ENCODE data around the gene SYTL2. TPM values are rescaled to one million over a fixed set of nuclear protein-coding genes. Genes with fewer than 3 reads are reported as not detected.
A peak's percentile ranks its signal among the peaks of the same experiment; 100 is the strongest.
"Not testable (repeated sequence)": the region's sequence is repeated elsewhere in the genome, so short reads cannot be mapped to it uniquely, and the experiment has no call there.

SYTL2 gene
- 1 to 10 TPM; 4.3 to 7.3 (median 6.3) TPM for total RNA-seq
- 5.1 TPM for polyA plus RNA-seq
- long read RNA-seq, donor 1, full-length matches to known transcripts, result 1 of 7 reads
- long read RNA-seq, donor 1, partial matches to known transcripts, result 3 of 7 reads
- long read RNA-seq, donor 1, other reads (novel, unspliced or antisense), result 3 of 7 reads
- long read RNA-seq, donor 2, partial matches to known transcripts, result 0 of 1 reads
- long read RNA-seq, donor 2, other reads (novel, unspliced or antisense), result 1 of 1 reads
- long read RNA-seq, donor 3, full-length matches to known transcripts, result 4 of 10 reads
- long read RNA-seq, donor 3, partial matches to known transcripts, result 4 of 10 reads
- long read RNA-seq, donor 3, other reads (novel, unspliced or antisense), result 2 of 10 reads
- long read RNA-seq, donor 4, partial matches to known transcripts, result 2 of 2 reads
- long read RNA-seq, donor 4, other reads (novel, unspliced or antisense), result 0 of 2 reads

DNA sequence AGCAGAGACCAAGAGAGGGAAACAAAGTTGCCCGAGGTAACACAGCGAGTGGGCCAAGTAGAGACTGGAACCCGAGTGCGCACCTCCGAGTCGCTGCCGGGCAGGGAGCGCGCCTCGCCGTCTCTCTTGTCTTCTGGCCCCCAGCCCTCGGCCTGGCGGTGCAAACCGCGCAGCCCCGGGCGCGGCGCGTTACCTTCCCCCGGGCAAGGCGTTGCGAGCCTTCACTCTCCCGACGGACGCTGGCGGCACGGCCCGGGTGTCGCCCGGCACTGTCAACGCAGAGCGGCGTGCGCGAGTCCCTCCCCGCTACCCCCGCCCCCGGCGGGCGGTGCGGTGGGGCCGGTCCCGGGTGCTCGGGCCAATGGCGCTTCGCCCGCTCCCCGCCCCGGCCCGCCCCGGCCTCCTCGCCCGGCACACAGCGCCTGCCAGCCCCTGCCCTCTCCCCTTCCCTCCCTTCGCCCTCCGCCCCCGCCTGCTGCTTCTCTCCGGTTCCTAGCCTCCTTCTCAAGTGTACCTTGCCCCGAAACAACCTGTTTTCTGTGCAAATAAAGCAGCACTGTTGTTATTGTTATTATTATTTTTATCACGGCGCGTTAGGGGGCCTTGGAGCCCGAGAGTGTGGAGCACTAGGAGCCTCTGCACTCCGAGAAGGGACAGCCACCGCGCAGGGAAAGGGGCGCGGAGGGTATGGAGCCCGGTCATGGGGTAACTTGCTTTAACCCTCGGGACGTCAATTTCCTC lies at the start of gene SYTL2:
SYTL2 (minus strand) TSS at position 271 of the 741 bp plus-strand sequence. CDS start 53,416 bp downstream, outside the sequence.
- ATAC-seq (peak; percentile 99 to 100), DNase-seq (peak; percentile 78 to 91 (median 90))
- under 1% methylated on average over 72 of the region's 72 CpGs for WGBS
- Histone ChIP-seq H3K4me3 (ENCODE audit: low read length) (peak within 1 kb of the TSS; percentile 55), H3K27ac (ENCODE audit: low read length) (no peak within 1 kb of the TSS), H3K9me3 (ENCODE audit: control insufficient read depth, low read length) (no peaks in the 10 kb centered on the region), H3K4me1 (ENCODE audit: control insufficient read depth, insufficient read depth, low read length) (no peaks in the 10 kb centered on the region), H3K27me3 (ENCODE audit: control insufficient read depth, insufficient read depth) (no peaks in the 10 kb centered on the region)
- intact Hi-C loops (cut with DNase I), result no loop called here

DNA sequence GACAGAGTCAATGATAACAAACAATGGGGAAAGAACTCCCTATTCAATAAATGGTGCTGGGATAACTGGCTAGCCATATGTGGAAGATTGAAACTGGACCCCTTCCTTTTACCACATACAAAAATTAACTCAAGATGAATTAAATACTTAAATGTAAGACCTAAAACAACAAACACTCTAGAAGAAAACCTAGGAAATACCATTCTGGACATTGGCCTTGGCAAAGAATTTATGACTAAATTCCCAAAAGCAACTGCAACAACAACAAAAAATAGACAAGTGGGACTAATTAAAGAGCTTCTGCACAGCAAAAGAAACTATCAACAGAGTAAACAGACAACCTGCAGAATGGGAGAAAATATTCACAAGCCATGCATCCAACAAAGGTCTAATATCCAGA lies 48.6 kb upstream of the SYTL2 start:
- H3K9me3 ChIP-seq (ENCODE audit: control insufficient read depth, low read length); H3K27ac ChIP-seq (ENCODE audit: low read length); H3K4me1 ChIP-seq (ENCODE audit: control insufficient read depth, insufficient read depth, low read length); H3K27me3 ChIP-seq (ENCODE audit: control insufficient read depth, insufficient read depth); ATAC-seq; H3K4me3 ChIP-seq (ENCODE audit: low read length); DNase-seq: not testable (repeated sequence)
- intact Hi-C loops (cut with DNase I), result loop anchor here in 1 of 4 donors (10.0 kb wide), 1 partner anchor 435 kb away; no protein-coding TSS in a partner anchor

DNA sequence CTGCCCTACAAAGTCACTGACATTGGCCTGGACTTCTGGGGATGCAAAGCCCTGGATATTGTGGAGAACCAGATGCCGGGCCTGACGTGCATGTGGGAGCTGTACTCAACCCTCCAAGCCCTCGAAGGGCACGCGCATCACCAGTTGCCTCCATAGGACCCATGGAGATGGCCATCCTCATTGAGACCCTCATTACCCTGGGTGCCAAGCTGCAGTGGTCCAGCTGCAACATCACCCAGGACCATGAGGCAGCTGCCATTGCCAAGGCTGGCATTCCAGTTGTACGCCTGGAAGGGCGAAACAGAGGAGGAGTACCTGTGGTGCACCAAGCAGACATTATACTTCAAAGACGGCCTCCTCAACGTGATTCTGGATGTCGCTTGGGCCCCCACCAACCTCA lies 46.2 kb upstream of the SYTL2 start:
- intact Hi-C loops (cut with DNase I), result loop anchor here in 1 of 4 donors (10.0 kb wide), 1 partner anchor 438 kb away; no protein-coding TSS in a partner anchor
- H3K4me1 ChIP-seq (ENCODE audit: control insufficient read depth, insufficient read depth, low read length), result peaks cover 3% of the 10 kb centered on the region
- no peak overlapping the region for H3K4me3 ChIP-seq (ENCODE audit: low read length)
- no peak overlapping the region for H3K27ac ChIP-seq (ENCODE audit: low read length)
- no peak for DNase-seq
- WGBS, result 93% methylated on average over 10 of the region's 10 CpGs
- no peaks in the 10 kb centered on the region for H3K9me3 ChIP-seq (ENCODE audit: control insufficient read depth, low read length)
- no peak for ATAC-seq
- no peaks in the 10 kb centered on the region for H3K27me3 ChIP-seq (ENCODE audit: control insufficient read depth, insufficient read depth)

DNA sequence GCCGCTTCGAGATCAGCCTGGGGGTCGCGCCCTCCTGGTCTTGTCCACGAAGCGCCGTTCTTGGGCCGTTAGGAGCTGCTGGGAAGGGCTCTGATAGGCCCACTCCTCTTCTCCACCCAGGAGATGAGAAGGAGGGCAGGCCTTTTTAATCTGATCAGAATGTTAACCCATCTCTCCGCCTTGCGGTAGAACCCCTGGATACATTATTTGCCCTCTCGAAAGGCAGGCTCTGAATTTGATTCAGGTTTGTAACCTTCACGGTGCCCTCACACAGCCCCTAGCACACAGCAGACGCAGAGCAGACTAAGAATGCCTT lies 44.4 kb upstream of the SYTL2 start, which contains the start of gene CCDC83:
CCDC83 (plus strand) TSS at position 43 of the 316 bp plus-strand sequence. CDS start 9,741 bp downstream, outside the sequence.
- Histone ChIP-seq H3K9me3 (ENCODE audit: control insufficient read depth, low read length) (no peaks in the 10 kb centered on the region), H3K4me1 (ENCODE audit: control insufficient read depth, insufficient read depth, low read length) (peaks cover 3% of the 10 kb centered on the region), H3K27ac (ENCODE audit: low read length) (peak within 1 kb of the TSS; percentile 68), H3K4me3 (ENCODE audit: low read length) (peak within 1 kb of the TSS; percentile 44), H3K27me3 (ENCODE audit: control insufficient read depth, insufficient read depth) (no peaks in the 10 kb centered on the region)
- WGBS, result 24% methylated on average over 13 of the region's 13 CpGs
- intact Hi-C loops (cut with DNase I), result loop anchor here in 1 of 4 donors (10.0 kb wide), 1 partner anchor 440 kb away; no protein-coding TSS in a partner anchor
- DNase-seq, result no peak
- ATAC-seq, result peak in 1 of 2 donors; percentile 49

- intact Hi-C loops (cut with DNase I), result loop anchor here in 1 of 4 donors (10.0 kb wide), 1 partner anchor 440 kb away; no protein-coding TSS in a partner anchor
- peak overlapping the region; percentile 68 for H3K27ac ChIP-seq (ENCODE audit: low read length)
- peak overlapping the region; percentile 44 for H3K4me3 ChIP-seq (ENCODE audit: low read length)
- H3K4me1 ChIP-seq (ENCODE audit: control insufficient read depth, insufficient read depth, low read length), result peaks cover 3% of the 10 kb centered on the region
- peak; percentile 93 to 97 (median 97) for DNase-seq
- WGBS, result under 1% methylated on average over 62 of the region's 62 CpGs
- ATAC-seq, result peak; percentile 99
- H3K9me3 ChIP-seq (ENCODE audit: control insufficient read depth, low read length), result no peaks in the 10 kb centered on the region
- H3K27me3 ChIP-seq (ENCODE audit: control insufficient read depth, insufficient read depth), result no peaks in the 10 kb centered on the region
Measured at GRCh38 chr11:85854557-85855340, 43.8 kb upstream of the SYTL2 start.

DNA sequence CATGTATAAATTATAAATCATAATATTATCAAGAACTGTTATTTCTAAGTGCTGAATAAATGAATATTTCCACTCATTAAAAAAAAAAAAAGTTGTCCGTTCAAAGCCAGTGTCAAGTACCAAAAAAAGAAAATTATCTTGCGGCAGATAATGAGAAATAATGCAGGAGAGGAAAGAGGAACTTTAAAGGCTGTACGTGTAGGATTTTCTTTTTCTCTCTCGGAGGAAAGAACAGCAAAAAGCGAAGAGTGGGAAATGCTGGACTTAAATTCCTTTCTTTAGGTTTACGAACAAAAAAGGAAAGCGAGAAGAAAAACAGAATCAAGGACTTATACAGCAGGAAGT lies 43.2 kb upstream of the SYTL2 start:
- peaks cover 3% of the 10 kb centered on the region for H3K4me1 ChIP-seq (ENCODE audit: control insufficient read depth, insufficient read depth, low read length)
- intact Hi-C loops (cut with DNase I), result loop anchor here in 1 of 4 donors (10.0 kb wide), 1 partner anchor 441 kb away; no protein-coding TSS in a partner anchor
- WGBS, result 22% methylated on average over 7 of the region's 7 CpGs

DNA sequence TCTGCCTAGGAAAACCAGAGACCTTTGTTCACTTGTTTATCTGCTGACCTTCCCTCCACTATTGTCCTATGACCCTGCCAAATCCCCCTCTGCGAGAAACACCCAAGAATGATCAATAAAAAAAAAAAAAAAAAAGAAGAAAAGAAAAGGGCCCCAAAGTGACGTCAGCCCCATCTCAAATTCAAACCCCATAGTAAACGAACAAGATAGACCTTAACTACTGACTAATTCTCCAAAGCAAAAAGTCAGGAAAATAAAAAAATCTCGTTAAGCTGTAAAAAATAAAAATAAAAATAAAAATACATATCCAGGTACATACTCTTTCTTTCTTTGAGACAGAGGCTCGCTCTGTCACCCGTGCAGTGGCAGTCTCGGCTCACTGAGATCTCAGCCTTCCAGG lies 42.6 kb upstream of the SYTL2 start:
- not testable (repeated sequence) for H3K9me3 ChIP-seq (ENCODE audit: control insufficient read depth, low read length); H3K4me1 ChIP-seq (ENCODE audit: control insufficient read depth, insufficient read depth, low read length); H3K27ac ChIP-seq (ENCODE audit: low read length); ATAC-seq; H3K27me3 ChIP-seq (ENCODE audit: control insufficient read depth, insufficient read depth); DNase-seq; H3K4me3 ChIP-seq (ENCODE audit: low read length)
- intact Hi-C loops (cut with DNase I), result loop anchor here in 1 of 4 donors (10.0 kb wide), 1 partner anchor 441 kb away; no protein-coding TSS in a partner anchor
- 94% methylated on average over 7 of the region's 7 CpGs for WGBS

More for the DNA sequence above, 43.2 kb upstream of the SYTL2 start:
- peak overlapping the region; percentile 44 for H3K4me3 ChIP-seq (ENCODE audit: low read length)
- peak overlapping the region; percentile 68 for H3K27ac ChIP-seq (ENCODE audit: low read length)
- ATAC-seq (no peak), DNase-seq (no peak)
- no peaks in the 10 kb centered on the region for H3K27me3 ChIP-seq (ENCODE audit: control insufficient read depth, insufficient read depth)
- no peaks in the 10 kb centered on the region for H3K9me3 ChIP-seq (ENCODE audit: control insufficient read depth, low read length)

- intact Hi-C loops (cut with DNase I), result loop anchor here in 1 of 4 donors (10.0 kb wide), 1 partner anchor 442 kb away; no protein-coding TSS in a partner anchor
- peak in 1 of 3 donors; percentile 46 for DNase-seq
- 98% methylated on average over 33 of the region's 33 CpGs for WGBS
Measured at GRCh38 chr11:85852754-85853153, 41.8 kb upstream of the SYTL2 start.

GRCh38 chr11:85848556-85848955 lies 37.6 kb upstream of the SYTL2 start:
- 94% methylated on average over 2 of the region's 2 CpGs for WGBS
- no peaks in the 10 kb centered on the region for H3K9me3 ChIP-seq (ENCODE audit: control insufficient read depth, low read length)
- H3K4me3 ChIP-seq (ENCODE audit: low read length), result no peak overlapping the region
- H3K27ac ChIP-seq (ENCODE audit: low read length), result no peak overlapping the region
- intact Hi-C loops (cut with DNase I), result no loop called here
- H3K27me3 ChIP-seq (ENCODE audit: control insufficient read depth, insufficient read depth), result no peaks in the 10 kb centered on the region
- H3K4me1 ChIP-seq (ENCODE audit: control insufficient read depth, insufficient read depth, low read length), result no peaks in the 10 kb centered on the region
- ATAC-seq, result no peak
- DNase-seq, result no peak

More at GRCh38 chr11:85852754-85853153, 41.8 kb upstream of the SYTL2 start:
- not testable (repeated sequence) for H3K9me3 ChIP-seq (ENCODE audit: control insufficient read depth, low read length); ATAC-seq; H3K4me3 ChIP-seq (ENCODE audit: low read length); H3K4me1 ChIP-seq (ENCODE audit: control insufficient read depth, insufficient read depth, low read length); H3K27me3 ChIP-seq (ENCODE audit: control insufficient read depth, insufficient read depth); H3K27ac ChIP-seq (ENCODE audit: low read length)

DNA sequence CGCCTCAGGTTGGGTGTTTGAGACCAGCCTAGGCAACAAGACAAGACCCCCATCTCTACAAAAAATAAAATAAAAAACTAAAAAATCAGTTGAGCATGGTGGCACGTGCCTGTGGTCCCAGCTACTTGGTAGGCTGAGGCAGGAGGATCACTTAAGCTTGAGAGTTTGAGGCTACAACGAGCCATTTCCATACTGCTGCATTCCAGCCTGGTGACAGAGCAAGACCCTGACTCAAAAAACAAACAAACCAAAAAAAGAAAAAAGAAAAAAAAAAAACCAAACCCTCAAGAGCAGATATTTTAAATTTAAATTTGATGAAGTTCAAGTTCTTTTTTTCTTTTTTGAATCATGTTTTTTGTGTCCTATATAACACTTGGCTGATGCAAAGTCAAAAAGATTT lies 37.1 kb upstream of the SYTL2 start:
- no peaks in the 10 kb centered on the region for H3K4me1 ChIP-seq (ENCODE audit: control insufficient read depth, insufficient read depth, low read length)
- intact Hi-C loops (cut with DNase I), result no loop called here
- H3K27ac ChIP-seq (ENCODE audit: low read length), result no peak overlapping the region
- H3K9me3 ChIP-seq (ENCODE audit: control insufficient read depth, low read length), result no peaks in the 10 kb centered on the region
- H3K27me3 ChIP-seq (ENCODE audit: control insufficient read depth, insufficient read depth), result no peaks in the 10 kb centered on the region
- no peak overlapping the region for H3K4me3 ChIP-seq (ENCODE audit: low read length)
- ATAC-seq (no peak), DNase-seq (no peak)
- 92% methylated on average over 3 of the region's 3 CpGs for WGBS
